Activated naive CD4-positive, alpha-beta T cell (primary cell): ENCODE results near the gene MROH8.

Experiments used
- DNase-seq, 4 experiments: peaks; one replicate each; lab custom pipeline; 2025; lab: John Stamatoyannopoulos, UW

Gene MROH8

GRCh38 chr20:37198932-37199660 lies 19.7 kb upstream of the MROH8 start:
- DNase-seq = no peak

DNA sequence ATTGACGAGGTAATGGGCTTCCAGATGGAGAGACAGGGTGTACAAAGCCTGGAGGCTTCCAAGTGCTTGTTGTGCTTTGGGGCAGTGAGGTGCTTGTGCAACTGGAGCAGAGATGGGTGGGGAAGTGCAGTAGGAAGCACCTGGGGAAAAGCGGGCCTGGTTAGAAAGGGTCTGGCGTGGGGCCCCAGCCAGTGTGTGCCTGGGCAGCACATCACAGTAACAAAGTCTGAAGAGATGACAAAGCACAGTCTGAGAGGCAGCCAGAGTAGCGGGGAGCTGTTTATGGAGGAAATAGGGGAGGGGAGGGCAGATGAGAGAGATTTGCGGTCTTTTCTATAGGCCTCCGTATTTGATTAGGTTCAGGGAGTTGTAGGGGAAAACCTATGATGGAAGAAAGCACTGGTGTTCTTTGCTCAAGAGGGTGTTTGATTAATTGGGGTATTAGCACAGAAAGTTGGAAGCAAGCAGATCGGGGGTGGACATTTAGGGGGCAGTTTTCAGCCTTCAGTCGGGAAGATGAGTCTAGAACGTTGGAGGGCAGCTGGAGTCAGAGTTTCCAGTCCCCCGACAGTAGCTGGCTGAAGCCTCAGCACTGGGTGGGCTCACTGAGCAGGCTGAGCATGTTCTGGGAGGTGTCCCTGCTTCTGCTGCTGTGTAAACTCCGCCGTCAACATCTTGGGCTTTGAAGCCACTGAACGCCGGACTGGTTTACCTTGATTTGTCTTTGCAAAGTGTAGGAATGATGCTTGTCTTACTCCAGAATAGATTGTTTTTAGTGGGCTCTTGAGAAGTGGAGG lies 15.5 kb upstream of the MROH8 start:
- DNase-seq = no peak

DNA sequence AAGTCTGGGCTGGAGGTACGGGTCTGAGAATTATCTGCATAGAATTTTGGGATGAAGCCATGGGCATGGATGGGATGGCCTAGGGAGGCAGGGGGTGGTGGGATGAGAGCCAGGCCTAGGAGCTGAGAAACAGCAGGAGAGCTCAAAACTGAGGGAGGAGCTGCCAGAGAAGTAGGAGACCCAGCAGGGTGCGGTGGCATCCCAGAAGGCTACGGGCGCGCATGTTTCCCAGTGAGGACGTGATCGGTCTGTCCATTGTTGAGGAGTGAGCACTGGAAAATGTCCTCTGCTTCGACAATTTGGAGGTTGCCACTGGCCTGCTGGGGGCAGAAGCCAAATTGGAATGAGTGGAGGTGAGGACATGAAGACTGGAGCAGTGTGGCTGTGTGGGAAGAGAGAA lies 14.5 kb upstream of the MROH8 start:
- no peak for DNase-seq

GRCh38 chr20:37193226-37193625 lies 13.9 kb upstream of the MROH8 start:
- no peak for DNase-seq

- DNase-seq = peak; percentile 31 to 55 (median 42)
Measured at GRCh38 chr20:37192137-37192854, 12.9 kb upstream of the MROH8 start.

DNA sequence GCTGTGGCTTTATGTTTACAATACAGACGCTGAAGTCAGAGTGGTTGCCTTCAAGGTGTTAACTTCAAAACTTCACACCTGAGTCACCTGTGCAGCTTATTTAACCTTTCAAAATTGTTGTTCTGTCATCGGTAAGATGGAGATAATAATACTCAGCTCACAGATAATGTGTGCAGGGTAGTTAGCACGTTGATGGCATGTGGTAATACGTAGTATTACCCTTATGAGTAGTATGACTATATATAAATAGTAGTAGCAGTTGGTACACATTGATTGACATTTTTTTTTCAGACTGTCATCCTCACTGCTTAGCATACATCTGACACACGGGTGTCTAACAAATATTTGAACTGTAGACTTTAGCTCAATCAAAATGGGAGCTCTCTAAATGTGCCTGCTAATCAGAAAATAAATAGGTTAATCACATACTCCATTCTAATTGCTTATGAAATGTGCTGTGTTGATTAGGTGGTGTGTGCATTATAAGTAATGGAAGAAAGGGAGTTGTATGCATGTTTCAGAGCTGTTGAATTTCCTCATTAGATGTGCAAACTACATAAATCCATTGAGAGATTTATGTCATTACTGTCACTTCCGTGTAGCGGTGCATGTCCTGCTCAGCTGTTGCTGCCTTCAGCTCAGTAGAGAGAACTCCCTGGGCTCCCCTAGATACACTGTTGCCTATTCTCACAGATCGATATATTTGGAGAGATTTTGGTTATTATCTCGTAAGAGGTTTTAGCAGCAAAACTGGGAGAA lies 11.2 kb upstream of the MROH8 start:
- DNase-seq = no peak

- no peak for DNase-seq
Measured at GRCh38 chr20:37189416-37190016, 10.2 kb upstream of the MROH8 start.

DNA sequence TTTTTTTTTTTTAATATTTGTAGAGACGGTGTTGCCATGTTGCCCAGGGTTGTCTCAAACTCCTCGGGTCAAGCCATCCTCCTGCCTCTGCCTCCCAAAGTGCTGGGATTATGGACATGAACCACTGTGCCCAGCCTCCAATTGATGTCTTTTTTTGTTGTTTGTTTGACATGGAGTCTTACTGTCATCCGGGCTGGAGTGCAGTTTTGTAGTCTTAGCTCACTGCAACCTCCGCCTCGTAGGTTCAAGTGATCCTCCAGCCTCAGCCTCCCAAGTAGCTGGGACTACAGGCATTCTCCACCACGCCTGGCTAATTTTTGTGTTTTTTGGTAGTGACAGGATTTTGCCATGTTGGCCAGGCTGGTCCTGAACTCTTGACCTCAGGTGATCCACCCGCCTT lies 9.4 kb upstream of the MROH8 start:
- no peak for DNase-seq

DNA sequence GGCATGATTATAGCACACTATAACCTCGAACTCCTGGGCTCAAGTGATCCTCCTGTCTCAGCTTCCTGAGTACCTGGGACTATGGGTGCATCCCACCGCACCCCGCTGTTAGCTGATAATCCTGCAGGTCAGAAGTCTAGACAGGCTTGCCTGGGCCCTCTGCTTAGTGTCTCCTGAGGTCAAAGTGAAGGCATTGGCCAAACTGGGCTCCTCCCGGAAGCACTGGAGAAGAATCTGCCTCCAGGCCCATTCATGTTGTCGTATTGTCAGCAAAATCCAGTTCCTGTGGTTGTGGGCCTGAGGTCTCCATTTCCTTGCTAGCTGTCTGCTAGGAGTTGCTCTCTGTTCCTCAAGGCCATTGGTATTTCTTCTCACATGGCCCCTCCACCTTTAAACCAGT lies 6.3 kb upstream of the MROH8 start:
- DNase-seq = no peak

GRCh38 chr20:37179683-37180524 lies 556 bp upstream of the MROH8 start:
- DNase-seq = no peak

DNA sequence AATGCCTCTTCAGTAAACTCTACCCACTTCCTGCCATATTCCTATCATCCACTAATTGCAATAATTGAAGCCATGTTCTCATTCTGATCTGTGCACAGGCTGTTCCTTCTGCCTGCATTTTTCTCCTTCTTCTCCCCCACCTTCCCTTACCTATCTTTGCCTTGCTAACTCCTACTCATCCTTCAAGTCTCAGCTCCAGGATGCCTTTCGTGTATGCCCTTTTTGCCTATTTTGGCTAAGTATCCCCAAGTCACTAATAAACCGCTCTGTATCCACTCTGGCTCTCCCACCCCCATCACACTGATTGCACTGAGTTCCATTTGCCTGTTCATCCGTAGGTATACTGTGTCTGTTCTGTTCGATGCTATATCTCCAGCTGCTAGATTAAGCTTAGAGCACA lies 6.5 kb downstream of the MROH8 start:
- no peak for DNase-seq

GRCh38 chr20:37166867-37167266 lies 12.5 kb downstream of the MROH8 start:
- DNase-seq = no peak

DNA sequence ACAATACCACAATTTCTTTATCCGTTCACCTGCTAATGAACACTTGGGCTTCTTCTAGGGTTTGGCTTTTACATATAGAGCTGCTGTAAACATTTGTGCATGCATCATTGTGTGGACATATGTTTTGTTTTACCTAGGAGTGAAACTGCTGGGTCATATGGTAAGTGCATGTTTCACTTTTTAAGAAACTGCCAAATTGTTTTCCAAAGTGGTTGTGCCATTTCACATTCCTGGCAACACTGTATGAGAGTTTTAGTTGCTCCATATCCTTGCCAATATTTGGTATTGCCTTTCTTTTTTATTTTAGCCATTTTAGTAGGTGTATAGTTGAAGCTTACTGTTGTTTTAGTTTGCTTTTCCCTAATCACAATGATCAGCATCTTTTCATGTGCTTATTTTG lies 14.3 kb downstream of the MROH8 start:
- no peak for DNase-seq

GRCh38 chr20:37163832-37164554 lies 15.4 kb downstream of the MROH8 start:
- no peak for DNase-seq

GRCh38 chr20:37162646-37163045 lies 16.7 kb downstream of the MROH8 start:
- DNase-seq = no peak

DNA sequence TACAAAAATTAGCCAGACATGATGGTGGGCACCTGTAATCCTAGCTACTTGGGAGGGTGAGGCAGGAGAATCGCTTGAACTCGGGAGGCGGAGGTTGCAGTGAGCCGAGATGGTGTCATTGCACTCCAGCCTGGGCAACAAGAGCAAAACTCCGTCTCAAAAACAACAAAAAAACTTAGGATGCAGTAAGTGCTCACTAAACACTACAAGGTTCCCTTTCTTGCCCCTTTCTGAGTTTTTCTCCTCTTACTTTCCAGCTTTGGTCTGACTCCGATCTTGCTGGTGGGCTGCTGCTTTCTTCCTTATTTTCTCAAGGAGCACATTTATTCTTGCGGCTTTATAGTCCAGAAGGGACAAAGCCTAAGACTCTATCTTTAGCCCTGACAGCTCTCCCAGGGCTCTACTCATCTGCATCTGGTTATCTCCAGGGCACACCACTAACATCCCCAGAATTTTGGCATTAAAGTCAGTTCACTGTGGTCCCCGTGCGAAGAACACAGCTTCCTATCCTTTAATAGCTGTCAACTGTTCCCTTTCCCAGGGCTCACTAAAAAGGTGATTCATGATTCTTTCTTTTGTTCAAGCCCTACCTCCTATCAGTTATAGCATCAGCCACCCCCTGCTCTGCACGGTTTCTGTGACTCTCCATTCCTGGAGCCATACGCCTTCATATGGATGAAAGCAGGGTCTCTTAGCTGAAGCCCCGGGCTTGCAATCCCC lies 17.4 kb downstream of the MROH8 start:
- DNase-seq = no peak

GRCh38 chr20:37160683-37161082 lies 18.7 kb downstream of the MROH8 start:
- DNase-seq = no peak

- no peak for DNase-seq
Measured at GRCh38 chr20:37158248-37158647, 21.1 kb downstream of the MROH8 start.

- no peak for DNase-seq
Measured at GRCh38 chr20:37155987-37156386, 23.4 kb downstream of the MROH8 start.
